NCI-H187 treated with DMSO at 0.1 percent for 48 hours (cell line): Measurements from ENCODE around the gene PFKFB4.

Experiments
- DNase-seq: peaks from one replicate; lab custom pipeline; 2025; lab: John Stamatoyannopoulos, UW

Gene PFKFB4

DNA sequence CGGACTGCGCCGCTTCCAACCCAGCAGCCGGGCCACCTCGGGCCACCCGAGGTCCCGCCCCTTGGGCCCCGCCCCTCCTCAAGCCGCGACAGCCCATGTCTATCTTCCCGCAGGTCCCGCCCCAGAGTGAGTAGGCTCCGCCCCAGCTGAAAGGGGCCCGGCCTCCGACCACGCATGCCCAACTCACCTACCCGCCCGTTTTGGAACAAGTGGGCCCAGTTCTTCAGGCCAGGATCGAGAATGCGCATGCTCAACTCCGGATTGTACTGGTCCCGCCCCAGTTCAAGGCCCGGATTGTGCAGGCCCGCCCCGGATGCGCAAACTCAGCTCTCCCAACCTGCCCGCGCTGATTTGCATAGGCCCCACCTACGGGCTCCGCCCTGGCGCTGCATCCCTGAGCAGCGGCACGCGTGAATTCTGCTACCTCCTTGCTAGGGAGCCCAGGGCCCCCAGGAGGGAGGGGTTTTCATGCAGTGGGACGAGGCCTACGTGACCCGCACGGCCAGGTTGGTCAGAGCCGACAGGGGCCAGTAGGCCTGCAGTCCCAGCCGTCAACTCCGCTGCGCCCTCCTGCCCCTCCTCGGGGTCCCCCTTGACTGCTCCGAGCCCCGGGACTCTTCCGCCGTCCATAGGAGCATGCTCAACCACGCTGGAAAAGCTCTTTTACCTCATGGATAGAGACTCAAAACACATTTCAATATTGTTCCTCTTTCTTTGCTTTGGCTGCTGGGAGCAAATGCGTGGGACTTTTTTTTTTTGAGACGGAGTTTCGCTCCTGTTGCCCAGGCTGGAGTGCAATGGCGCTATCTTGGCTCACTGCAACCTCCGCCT lies at the start of gene PFKFB4:
PFKFB4 (minus strand) TSS at position 8 of the 831 bp plus-strand sequence. CDS start 26 bp downstream, outside the sequence.
- peak; percentile 92 for DNase-seq

DNA sequence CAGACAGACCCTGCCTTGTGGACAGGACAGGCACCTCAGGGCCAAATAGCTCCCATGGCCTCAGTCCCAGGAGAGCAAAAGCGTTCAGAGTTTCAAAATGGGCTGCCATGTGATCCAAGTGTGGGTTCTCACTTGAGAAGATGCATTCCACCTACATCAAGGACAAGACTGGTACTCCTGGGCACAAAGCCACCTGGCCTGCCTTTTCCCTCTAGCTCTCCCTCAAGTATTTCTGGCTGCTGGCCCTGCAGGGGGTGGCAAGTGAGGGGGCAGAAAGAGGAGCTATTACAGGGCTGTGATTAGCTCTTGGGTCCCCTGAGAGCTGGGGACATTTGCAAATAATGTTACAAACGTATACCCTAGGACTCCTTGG lies 45.0 kb upstream of the PFKFB4 start:
- DNase-seq: no peak

DNA sequence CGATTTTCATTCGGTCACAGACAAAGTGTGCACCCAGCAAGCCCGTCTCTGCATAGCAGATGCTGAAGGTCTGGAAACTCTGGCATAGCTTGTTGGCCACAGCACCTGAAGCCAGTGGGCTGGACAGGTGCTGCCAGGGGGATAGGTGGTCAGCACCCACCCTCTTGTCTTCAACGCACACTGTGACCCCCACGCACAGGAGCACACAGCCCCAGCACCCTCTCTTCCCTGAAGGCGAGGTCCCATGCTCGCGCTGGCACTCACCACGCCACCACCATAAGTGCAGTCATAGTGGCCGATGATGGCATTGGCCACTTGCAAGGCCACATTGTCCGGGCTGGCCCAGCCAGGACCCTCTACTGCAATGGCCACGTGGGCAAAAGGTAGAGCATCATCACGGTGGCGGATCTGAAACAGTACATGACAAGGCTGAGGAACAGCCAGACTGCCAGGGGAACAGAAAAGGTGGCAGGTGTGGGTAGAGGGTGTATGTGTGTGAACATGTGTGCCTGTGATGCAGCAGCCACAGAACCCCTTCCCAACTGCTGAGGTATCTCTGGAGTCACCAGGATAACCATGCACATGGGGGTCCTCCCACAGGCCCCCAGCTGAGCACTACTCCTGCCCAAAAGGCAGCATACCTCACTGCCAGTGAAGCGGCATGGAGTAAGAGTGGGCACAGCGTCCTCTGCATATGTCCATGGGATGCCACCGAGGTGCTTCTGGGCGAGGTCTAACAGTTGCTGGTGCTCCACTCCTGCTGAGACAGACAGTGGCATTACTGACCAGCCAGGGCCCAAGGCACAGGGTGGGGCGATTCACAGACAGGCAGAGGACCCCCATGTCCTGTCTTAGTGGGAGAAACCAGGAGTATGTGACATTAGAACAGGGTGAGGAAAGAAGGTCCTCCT lies 44.4 kb upstream of the PFKFB4 start:
- DNase-seq: no peak

DNA sequence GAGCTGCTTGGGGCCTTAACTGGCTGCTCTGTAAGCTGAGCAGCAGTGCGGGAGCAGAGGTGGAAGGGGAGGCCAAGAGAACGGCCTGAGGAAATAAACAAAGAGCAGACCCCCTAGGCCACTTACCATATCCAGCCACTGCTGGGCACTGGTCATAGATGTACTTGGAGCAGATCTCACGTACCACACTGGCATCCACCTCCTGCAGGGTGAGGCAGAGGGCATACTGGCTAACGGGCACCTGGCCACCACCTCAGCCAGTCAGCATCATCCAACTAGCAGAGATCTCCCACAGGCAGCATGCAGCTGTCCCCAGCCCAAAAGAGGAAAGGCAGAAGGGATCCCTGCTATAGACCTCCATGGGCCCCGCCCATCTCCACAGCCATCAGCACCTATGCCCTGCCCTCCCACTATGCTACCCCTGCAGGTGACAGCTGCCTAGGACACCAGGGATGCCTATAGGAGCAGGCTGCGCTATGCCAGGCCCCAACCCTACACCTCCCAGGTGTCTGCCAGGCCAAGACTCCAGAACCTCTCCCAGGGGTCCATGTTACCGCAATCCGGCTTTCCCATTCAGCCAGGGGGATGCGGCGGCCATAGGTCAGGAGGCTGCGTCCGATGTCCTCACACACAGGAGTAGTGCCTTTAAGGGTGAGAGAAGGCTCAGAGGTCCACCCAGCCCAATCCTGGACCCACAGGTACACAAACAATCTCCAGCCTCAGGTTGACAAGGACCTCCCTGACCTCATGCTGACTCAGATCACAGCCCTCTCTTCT lies 43.1 kb upstream of the PFKFB4 start:
- no peak for DNase-seq

DNA sequence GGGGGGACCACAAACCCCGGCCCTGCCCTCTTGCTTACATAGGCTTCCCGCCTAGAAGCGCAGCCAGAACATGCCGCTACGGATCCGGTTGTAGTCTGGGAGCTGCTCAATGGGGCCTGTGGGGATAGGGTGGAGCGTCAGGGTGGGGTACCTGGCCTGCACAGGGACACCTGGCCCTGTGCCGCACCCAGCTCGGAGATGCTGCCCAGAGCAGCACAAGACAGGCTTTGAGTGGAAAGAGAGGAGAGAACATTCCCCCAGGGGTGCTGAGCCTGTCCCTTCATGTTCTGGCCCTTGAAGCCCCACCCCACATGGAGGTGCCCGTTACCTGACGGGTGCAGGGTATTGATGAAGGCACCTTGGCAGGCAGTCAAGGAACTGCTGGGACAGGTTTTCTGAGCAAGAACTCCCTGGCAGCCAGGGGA lies 42.5 kb upstream of the PFKFB4 start:
- no peak for DNase-seq

DNA sequence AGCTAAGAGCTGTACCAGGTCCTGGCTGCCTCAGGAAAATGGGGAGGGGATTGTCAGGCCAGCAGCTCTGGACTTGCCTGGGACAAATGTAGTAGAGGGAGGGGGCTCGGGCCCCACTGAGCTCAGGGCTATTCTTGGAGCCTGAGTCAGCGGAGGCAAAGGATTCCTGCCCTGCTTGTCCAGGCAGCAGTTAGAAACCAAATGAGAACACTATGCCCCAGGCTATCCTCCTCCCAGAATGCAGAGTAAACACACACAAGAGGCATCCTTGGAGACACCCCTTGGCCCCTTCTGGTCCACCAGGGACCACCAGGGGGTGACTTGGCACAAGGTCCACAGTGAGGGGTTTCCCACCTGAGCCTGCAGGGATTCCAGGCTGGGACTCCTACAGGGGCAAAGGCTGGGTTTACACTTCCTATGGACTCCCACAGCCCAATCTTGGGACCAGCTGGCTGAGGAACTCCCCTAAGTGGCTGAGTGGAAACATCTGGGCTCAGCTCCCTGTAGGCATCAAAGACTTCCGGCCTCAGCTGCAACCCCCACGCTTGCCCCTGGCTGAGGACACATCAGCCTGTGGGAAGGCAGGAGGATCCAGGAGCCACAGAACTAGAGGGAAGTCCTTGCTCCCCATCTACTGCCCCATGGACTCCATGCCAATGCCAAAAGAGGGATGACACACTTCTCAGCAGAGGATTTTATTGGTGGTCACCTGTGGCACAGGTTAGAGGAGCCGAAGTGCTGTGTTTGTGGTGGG lies 41.9 kb upstream of the PFKFB4 start:
- no peak for DNase-seq

DNA sequence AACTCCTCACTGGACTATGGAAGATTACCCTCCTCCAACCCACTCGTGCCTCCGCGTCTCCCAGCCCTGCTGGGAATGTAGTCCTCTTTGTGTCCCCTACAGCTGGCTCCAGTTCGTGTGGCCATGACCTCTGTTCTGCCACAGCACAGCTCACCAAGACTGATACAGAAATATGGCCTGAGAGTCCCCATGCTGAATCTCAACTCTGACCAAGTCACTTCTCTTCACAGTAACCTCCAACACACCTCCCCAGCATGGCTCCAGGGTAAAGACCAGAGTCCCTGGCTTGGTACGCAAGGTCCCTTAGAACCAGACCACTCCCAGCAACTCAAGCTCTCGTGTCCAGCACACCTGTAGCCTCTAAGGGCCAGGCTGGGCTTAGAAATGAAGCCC lies 40.8 kb upstream of the PFKFB4 start:
- DNase-seq: no peak

DNA sequence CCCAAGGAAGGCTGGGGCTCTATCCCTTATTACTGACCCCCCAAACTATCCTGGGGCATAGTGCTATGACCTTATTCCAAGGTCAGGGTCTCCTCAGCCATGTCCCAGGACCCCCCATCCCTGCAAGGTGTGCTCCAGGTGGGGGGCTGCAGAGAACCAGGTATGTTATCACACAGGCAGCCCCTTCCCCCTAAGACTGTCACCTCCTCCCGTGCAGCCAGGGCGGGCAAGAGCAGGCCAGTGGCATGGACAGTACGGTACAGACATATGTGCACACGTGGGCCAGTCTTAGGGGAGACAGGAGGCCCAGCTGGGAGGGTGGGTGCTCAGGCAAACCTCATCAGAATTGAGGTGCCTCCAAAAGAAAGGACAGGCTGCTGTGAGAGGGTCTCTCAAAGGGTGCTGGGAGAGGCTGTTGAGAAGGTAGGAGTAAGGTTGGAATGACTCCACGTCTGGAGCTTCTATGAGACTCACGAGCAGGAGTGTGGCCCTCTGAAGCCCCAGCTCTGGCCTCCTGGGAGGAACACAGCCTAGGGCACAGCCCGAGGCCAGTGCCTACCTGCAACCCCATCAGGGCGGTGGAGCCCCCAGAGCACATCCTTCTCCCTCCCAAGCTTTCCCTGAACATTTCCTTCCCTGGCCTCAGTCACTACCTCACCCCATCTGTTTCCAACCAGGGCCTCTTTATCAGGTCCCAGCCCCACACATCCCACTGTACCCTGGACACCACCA lies 40.2 kb upstream of the PFKFB4 start:
- DNase-seq: no peak

DNA sequence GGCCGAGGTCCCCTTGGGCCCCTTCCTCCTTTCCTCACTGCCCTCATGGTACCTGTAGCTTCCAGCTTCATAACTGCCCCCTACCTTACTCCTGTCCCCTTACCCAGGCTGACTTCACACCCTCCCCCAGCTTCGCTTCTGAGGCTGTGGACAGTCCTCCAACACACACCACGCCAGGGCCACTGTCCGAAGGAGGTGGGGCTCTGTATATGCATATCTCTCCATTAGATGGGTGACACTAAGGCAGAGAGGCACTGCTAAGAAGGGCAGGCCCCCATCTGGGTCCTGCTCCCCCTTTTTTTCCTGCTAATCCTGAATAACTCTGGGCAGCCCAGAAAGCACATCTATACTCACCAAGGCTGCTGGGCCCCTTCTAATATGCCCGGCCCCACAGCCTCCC lies 39.6 kb upstream of the PFKFB4 start:
- no peak for DNase-seq

DNA sequence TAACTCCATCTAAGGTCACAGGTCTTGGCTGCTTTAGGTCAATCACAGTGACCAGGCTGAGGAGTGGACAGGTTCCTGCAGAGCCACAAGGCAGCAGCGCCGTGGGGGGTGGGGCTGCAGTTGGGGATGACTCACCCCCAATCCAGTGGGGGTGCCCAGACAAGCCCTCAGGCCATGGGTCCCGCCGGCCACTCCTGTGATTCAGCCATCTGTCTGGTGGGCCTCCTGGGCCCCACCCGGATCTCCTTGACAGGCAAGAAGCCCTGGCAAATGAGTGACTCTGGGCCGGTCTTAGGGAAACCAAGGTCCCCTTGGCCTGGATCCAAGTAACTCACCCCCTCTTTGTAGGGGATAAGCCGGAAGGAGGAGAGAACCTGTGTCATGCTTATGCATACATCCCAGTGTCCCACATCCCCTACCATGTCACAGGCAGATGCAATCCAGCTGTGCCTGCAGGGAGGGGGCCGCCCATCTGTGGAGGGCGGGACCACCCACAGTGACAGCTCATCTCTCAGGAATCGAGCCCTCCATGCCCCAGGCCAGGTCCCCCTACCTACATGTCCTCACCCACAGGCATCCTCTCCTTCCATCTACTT lies 39.0 kb upstream of the PFKFB4 start:
- DNase-seq: no peak

DNA sequence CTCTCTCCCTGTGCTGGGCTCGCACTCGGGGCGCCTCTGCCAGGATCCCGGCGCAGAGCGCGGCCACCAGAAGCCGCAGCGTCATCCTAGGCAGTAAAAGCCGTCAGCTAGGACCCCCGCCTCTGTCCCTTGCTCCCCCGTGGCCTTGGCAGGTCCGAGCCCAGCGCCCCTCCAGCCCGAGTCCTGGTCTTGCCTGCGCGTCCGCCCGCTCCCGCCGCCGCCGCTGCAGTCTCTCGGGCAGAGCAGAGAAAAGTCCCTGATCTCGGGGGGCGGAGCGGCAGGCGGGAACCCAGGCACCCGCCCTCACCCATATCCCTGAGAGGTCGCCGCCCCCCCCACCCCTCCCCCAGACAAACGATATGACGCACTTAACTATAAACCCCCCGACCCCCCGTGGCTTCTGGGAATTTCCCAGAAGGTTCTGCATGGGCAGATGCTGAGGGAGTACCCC lies 38.5 kb upstream of the PFKFB4 start, which contains the start of gene COL7A1:
COL7A1 (minus strand) TSS at position 255 of the 451 bp plus-strand sequence; CDS start at position 85, 170 bp downstream.
- DNase-seq: no peak

DNA sequence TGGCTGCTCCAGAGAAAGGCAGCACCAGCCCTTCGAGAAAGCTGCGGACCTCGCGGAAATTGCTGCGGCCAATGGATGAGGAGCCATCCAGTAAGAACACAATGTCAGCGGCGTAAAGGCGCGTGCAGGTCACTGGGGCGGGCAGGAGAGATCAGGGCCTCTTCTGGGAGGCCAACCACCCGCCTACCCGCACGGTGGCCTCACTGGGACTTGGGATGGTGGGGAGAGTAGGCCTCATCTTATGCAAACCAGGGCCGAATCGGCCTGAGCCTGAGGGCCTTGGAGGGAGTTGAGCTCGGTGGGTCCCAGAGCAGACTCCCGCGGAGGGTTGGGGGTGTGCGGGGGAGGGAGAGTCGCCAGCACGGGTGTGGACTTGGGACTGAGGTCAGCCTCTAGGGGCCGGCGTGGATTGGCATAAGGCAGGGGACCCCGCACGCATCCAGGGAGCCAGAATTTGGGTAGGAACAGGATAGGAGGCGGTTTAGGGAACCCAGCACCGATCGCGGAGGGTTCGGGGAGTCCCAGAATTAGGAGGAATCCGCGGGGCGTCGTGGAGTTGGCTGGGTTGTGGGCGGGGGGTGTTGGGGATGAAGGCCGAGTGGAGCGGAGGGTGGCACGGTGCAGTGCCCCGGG lies 37.9 kb upstream of the PFKFB4 start:
- DNase-seq: no peak

DNA sequence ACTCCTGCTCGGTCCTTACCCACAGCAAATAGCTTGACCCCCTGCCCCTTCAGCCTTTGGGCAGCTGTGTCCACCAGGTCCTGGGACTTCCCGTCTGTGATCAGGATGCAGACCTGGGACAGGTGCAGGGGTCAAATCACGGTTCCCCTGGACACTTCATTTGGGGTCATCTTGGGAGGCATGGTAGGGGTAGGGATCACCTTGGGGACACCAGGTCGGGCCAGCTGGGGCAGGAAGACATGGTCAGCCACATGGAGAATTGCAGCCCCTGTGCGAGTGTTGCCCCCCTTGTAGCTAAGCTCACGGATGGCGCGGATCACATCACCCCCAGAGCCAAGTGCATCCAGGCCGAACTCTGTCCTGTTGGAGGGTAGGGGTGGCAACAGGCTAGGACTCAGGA lies 36.7 kb upstream of the PFKFB4 start:
- no peak for DNase-seq

DNA sequence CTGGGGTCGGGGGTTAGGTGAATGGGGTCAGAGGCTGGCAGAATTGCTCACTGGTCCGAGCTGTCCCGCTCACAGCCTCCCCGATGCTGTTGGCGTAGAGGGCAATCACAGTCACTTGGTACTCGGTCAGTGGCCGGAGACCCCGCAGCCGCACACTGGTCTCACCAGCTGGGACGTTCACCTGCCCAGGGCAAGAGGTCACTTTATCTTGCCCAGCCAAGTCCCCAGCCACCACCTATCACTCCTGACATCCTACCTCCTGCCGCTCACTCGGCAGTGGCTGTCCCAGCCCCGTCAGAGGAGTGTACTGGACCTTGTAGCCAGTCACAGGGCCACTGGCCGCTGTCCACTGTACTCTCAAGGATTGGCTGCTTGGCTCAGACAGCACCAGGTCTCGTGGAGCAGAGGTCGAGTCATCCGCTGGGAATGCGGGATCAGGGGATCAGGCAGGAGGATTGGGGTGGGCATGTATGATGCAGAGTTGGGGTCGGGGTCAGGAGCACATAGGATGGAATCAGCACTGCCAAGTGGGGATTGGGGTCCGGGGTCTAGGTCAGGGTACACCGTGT lies 36.0 kb upstream of the PFKFB4 start:
- DNase-seq: no peak

DNA sequence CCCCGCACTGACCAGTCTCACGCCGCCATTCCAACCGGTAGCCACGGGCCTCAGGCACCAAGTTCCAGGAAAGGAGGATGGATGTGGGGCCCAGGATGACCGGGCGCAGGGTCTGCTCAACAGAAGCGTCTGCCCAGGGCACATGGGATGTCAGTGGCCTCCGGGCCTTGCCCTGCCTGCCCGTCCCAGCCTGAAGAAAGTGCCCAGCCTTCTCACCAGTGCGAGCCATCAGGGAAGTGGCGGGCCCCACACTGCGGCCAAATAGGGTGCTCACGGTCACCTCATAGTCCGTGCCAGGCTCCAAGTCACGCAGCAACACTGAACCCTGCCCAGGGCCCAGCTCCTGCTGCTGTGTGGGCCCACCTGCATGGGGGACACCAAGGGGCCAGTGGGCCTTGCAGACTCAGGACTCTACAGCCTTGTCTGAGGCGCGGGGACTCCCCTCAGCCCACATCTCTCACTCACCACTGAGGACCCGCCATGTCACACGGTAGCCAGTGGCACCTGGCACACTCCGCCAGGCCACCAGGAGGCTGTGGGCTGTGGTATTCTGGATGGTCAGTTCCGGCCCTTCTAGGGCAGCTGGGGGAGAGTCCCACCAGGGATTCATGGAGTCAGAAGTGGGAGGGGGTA lies 35.4 kb upstream of the PFKFB4 start:
- no peak for DNase-seq

DNA sequence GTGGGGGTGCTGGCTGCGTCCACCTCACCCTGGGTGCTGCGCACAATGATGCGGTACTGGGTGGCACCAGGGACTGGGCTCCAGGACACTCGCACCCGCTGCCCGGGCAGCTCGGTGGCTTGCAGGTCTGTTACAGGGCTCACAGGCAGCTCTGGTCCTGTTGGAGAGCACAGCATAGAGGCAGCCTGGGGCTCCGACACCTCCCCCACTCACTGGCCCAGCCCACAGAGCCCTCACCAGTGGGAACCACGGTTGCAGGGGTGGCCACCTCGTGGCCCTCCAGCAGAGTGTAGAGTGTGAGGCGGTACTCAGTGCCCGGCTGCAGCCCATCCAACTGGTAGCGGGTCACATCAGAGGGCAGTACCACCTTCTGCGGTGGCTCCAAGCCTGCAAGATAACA lies 34.8 kb upstream of the PFKFB4 start:
- DNase-seq: no peak

DNA sequence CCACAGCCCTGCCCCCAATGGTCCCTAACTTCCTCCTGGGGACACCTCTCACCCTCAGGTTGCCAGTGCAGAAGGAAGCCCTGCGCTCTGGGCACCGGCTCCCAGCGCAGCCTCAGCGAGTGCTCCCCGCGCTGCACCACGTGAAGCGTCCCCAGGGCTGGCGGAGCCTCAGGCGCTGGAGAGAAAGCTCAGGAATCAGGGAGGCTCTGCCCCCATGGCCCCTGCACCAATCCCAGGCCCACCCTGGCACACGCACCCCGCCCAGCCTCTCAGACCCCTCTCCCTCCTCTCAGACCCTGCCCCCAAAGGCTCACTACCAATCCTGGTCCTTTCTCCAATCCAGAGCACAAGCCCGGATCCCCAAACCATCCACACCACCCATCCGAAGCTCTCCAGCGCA lies 31.6 kb upstream of the PFKFB4 start:
- DNase-seq: no peak

DNA sequence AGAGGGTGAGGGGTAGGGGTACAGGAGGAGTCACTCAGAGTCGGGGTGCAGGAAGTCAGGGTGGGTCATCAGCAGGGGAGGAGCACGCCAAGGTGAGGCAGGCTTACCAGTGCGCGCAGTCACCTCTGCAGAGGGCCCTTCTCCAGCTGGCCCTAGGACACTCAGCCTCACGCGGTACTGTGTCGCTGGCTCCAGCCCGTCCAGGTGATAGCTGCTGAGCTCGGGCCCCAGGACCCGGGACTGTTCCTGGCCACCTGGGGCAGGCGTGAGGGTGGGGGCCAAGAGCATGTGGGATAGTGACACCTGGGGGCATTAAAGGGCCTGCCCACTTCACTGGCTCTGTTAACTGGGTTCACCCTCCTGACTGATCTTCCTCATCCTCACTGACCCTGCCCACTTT lies 31.1 kb upstream of the PFKFB4 start:
- DNase-seq: no peak

DNA sequence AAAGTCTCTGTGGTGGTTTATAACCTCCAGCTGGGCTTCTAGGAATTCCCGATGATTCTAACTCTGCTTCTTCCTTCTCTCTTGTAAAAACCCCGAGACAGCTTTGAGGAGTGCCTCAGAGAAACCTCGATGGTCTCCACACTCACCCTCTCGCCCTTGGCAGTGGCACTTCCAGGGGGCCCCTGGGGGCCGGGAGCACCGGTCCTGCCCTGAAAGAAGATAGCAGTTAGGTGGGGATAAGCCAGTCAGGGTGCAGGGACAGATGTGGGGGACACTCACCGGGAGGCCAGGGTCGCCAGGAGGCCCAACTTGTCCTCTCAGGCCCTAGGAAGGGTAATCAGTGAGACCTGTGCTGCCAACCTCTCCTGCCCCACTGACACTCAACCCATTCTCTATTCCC lies 28.8 kb upstream of the PFKFB4 start:
- DNase-seq: no peak
